Activated CD8-positive, alpha-beta memory T cell treated with anti-CD3 and anti-CD28 coated beads, Interleukin-2, amount 10 ng/mL, durations not matched to agents 7 days and 5 days (primary cell): ENCODE results near the gene EIF3J. TPM values are rescaled to one million over a fixed set of nuclear protein-coding genes. Genes with fewer than 3 reads are reported as not detected.
"Not testable (repeated sequence)": the region's sequence is repeated elsewhere in the genome, so short reads cannot be mapped to it uniquely, and the experiment has no call there.

Experiments used
- ATAC-seq: fragments of 150-1000 bp; cut with Tn5 transposase; one replicate; pipeline ENCODE4 v1.10.0; 2021; ENCODE audit warnings: moderate library complexity
- CTCF ChIA-PET: fragments of 350-600 bp; sonication (Branson Sonifier 250); formaldehyde crosslinking; loops from one replicate; lab custom pipeline; 2021; ENCODE audit warnings: antibody characterized with exemption; lab: Charles Lee
- DNase-seq: peaks from one replicate; pipeline ENCODE4 v3.0.0-alpha.2; 2020
- H3K27ac Mint-ChIP-seq: one replicate; pipeline ENCODE4 v1.8.0; 2021; ENCODE audit warnings: mild to moderate bottlenecking, mixed read lengths
- H3K27me3 Mint-ChIP-seq: one replicate; pipeline ENCODE4 v1.8.0; 2021; ENCODE audit warnings: mixed read lengths
- H3K36me3 Mint-ChIP-seq: one replicate; pipeline ENCODE4 v1.8.0; 2021; ENCODE audit warnings: mild to moderate bottlenecking, mixed read lengths
- H3K4me1 Mint-ChIP-seq: one replicate; pipeline ENCODE4 v1.8.0; 2021; ENCODE audit warnings: mixed read lengths
- H3K4me3 Mint-ChIP-seq: one replicate; pipeline ENCODE4 v1.8.0; 2021; ENCODE audit warnings: mild to moderate bottlenecking, moderate library complexity, mixed read lengths
- H3K9me3 Mint-ChIP-seq: one replicate; pipeline ENCODE4 v1.8.0; 2022; ENCODE audit warnings: low read depth, mixed read lengths
- total RNA-seq, 2 experiments: library from RNA; stranded (reverse); gene quantifications; one replicate each; pipeline ENCODE4 v1.2.3, GENCODE V29; 2021

The EIF3J gene
- total RNA-seq, 2 experiments from 2014 or later: 75.8 to 124 TPM

DNA sequence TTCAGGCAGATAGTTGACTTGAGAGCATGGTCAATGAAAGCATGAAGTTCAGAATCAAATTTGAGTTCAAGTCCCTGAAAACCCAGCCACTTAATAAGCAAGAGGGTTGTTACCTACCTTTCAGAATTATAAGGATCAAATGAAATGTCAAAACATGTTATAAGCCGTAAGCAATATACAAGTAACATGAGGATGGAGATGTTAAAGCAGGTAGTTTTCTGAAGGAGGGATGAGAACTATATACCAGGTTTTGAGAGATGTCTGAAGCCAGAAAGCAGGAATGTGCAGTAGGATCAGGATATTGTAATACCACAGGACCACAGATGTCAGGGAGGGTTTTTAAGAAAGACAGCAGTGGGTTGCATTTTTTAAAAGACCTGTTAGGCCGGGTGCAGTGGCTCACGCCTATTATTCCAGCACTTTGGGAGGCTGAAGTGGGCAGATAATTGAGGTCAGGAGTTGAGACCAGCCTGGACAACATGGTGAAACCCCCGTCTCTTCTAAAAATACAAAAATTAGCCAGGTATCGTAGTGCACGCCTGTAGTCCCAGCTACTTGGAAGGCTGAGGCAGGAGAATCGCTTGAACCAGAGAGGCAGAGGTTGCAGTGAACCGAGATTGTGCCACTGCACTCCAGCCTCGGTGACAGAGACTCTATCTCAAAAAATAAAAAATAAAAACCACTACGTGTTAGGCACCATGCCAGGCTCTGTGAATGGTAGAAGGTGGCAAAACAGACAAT lies 6.9 kb upstream of the EIF3J start:
- no peaks in the 10 kb centered on the region for H3K9me3 Mint-ChIP-seq
- H3K4me1 Mint-ChIP-seq: peaks cover 7% of the 10 kb centered on the region
- CTCF ChIA-PET: interaction anchor here (0.6 to 0.8 kb wide), 2 partner anchors 28 to 47 kb away, joined by 3 read pairs; no protein-coding TSS in a partner anchor
- peaks cover 6% of the 10 kb centered on the region for H3K36me3 Mint-ChIP-seq
- no peak overlapping the region for H3K4me3 Mint-ChIP-seq
- H3K27me3 Mint-ChIP-seq: no peaks in the 10 kb centered on the region
- DNase-seq (no peak), ATAC-seq (no peak)
- no peak overlapping the region for H3K27ac Mint-ChIP-seq

DNA sequence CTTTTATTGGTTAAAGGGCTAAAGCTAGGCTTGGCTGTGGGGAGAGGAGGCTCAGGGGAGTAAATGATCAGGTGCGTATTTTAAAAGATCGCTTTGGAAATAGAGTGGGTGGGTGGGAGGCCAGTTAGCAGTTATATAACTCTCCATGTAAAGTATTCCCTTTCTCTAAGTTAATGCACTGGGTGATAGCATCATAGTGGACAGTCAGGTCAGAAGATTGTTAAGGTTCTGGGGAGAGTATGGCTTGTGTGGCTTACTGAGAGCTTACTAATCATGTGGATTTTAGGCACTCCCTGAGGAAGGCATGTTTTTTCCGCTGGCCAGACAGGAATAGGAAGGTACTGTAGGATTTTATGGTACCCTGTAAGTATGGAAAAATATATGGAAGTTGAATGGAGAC lies 6.3 kb upstream of the EIF3J start:
- DNase-seq (no peak), ATAC-seq (no peak)
- H3K4me3 Mint-ChIP-seq: no peak overlapping the region
- H3K4me1 Mint-ChIP-seq: peaks cover 11% of the 10 kb centered on the region
- no peaks in the 10 kb centered on the region for H3K27me3 Mint-ChIP-seq
- no peaks in the 10 kb centered on the region for H3K9me3 Mint-ChIP-seq
- H3K27ac Mint-ChIP-seq: no peak overlapping the region
- H3K36me3 Mint-ChIP-seq: peaks cover 8% of the 10 kb centered on the region
- CTCF ChIA-PET: interaction anchor here (1.2 kb wide), 1 partner anchor 16 kb away, joined by 4 read pairs; no protein-coding TSS in a partner anchor

- not testable (repeated sequence) for H3K9me3 Mint-ChIP-seq, H3K27me3 Mint-ChIP-seq, H3K36me3 Mint-ChIP-seq, ATAC-seq, H3K4me3 Mint-ChIP-seq, DNase-seq
- H3K4me1 Mint-ChIP-seq: peaks cover 14% of the 10 kb centered on the region
- peak overlapping the region; percentile 28 for H3K27ac Mint-ChIP-seq
- CTCF ChIA-PET: interaction anchor here (1.0 to 1.2 kb wide), 2 partner anchors 14 to 87 kb away, joined by 3 to 10 read pairs; no protein-coding TSS in a partner anchor
Measured at GRCh38 chr15:44532275-44532674, 4.7 kb upstream of the EIF3J start.

DNA sequence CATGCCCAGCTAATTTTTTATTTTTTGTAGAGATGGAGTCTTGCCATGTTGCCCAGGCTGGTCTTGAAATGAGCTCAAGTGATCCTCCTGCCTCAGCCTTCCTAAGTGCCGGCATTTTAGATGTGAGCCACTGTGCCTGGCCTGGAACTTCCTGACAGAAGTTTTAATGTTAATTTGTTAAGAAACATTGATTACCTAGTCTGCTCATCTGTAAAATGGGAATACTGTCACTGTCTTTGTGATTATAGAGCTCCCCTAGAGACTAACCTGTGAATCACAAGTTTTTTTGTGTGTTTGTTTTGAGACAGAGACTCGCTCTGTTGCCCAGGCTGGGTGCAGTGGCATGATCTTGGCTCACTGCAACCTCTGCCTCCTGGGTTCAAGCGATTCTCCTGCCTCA lies 4.3 kb upstream of the EIF3J start:
- Mint-ChIP-seq H3K36me3 (peaks cover 8% of the 10 kb centered on the region), H3K4me1 (peaks cover 14% of the 10 kb centered on the region), H3K27me3 (no peaks in the 10 kb centered on the region), H3K27ac (no peak overlapping the region), H3K4me3 (no peak overlapping the region), H3K9me3 (no peaks in the 10 kb centered on the region)
- no peak for DNase-seq
- ATAC-seq: no peak
- CTCF ChIA-PET: interaction anchor here (1.0 to 1.2 kb wide), 2 partner anchors 13 to 87 kb away, joined by 3 to 10 read pairs; no protein-coding TSS in a partner anchor

DNA sequence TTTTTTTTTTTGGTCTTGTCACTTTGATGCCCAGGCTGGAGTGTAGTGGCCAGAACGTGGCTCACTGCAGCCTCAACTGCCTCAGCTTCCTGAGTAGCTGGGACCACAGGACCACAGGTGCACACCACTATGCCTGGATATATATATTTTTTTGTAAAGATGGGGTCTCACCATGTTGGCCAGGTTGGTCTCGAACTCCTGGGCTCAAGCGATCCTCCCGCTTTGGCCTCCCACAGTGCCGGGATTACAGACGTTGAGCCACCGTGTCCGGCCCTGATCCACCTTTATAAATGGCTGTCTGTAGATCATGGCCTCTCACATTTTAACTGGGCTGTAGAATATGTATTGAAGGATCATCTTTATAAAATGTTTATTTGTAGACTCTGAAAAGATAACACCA lies 1.9 kb upstream of the EIF3J start:
- DNase-seq (no peak), ATAC-seq (no peak)
- CTCF ChIA-PET: interaction anchor here (0.8 kb wide), 1 partner anchor 11 kb away, joined by 3 read pairs; no protein-coding TSS in a partner anchor
- Mint-ChIP-seq H3K9me3 (no peaks in the 10 kb centered on the region), H3K27me3 (no peaks in the 10 kb centered on the region), H3K4me1 (peaks cover 31% of the 10 kb centered on the region), H3K27ac (peak overlapping the region; percentile 72), H3K36me3 (peaks cover 18% of the 10 kb centered on the region), H3K4me3 (peak overlapping the region; percentile 61)

DNA sequence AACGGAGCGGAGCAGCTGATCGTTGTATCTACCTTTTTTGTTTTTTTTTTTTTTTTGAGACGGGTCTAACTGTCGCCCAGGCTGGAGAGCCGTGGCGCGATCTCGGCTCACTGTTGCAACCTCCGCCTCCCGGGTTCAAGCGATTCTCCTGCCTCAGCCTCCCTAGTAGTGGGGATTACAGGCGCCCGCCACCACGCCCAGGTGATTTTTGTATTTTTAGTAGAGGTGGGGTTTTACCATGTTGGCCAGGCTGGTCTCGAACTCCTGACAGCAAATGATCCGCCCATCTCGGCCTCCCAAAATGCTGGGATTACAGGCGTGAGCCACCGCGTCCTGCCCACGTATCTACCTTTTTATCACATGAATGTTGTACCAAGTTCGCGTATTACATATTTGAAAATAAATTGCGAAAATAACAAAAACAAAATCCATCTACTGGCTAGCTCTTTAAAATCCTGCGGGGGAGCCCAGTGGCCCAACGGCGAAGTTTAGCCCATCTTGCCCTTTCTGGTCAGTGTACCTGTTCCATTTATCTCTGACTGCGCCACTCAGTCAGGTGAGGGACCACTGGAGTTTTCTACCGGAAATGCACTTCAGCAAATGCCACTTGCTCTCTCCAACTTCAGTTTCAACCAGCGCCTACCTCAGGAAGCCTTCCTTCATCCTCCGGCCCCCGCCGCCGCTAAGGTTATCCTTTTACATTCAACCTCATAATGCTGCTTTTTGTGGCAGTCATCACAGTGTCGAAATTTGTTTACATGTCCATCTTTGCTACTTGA lies 1.2 kb upstream of the EIF3J start:
- no peaks in the 10 kb centered on the region for H3K27me3 Mint-ChIP-seq
- peaks cover 24% of the 10 kb centered on the region for H3K36me3 Mint-ChIP-seq
- CTCF ChIA-PET: interaction anchor here (0.8 kb wide), 1 partner anchor 11 kb away, joined by 3 read pairs; no protein-coding TSS in a partner anchor
- H3K4me1 Mint-ChIP-seq: peaks cover 37% of the 10 kb centered on the region
- H3K9me3 Mint-ChIP-seq: no peaks in the 10 kb centered on the region
- ATAC-seq (no peak), DNase-seq (peak; percentile 61)
- H3K4me3 Mint-ChIP-seq: peak overlapping the region; percentile 85
- H3K27ac Mint-ChIP-seq: peak overlapping the region; percentile 94

GRCh38 chr15:44536302-44536961 lies 515 bp upstream of the EIF3J start:
- peaks cover 44% of the 10 kb centered on the region for H3K4me1 Mint-ChIP-seq
- DNase-seq (peak; percentile 86), ATAC-seq (peak; percentile 70)
- H3K4me3 Mint-ChIP-seq: peak overlapping the region; percentile 85
- CTCF ChIA-PET: interaction anchor here (0.5 to 2.5 kb wide), 5 partner anchors 8 to 107 kb away, joined by 3 to 23 read pairs (median 3); no protein-coding TSS in a partner anchor
- no peaks in the 10 kb centered on the region for H3K9me3 Mint-ChIP-seq
- H3K27me3 Mint-ChIP-seq: no peaks in the 10 kb centered on the region
- H3K36me3 Mint-ChIP-seq: peaks cover 31% of the 10 kb centered on the region
- peak overlapping the region; percentile 94 for H3K27ac Mint-ChIP-seq

DNA sequence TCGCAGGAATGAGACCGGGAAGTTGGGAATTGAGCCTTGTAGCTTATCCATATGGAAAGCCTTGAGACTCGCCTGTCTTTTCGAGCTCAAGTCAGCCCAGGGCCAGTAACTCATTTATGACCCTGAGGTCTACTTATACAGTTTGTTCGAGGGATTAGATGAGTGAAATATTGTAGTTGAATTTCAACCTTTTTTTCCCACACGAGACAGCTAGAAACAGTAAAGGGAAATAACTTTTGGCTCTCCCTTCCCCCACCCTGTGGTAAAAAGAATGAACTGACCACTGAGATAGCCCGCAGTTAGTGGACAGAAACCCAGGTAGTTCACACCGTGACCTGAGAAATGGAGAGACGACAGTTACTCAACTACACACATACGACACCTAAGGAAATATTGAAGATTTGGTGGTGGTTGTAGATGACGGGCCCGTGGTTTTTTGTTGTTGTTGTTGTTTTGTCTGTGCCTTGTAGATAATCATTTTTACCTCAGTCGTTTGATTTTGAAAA lies 841 bp downstream of the EIF3J start:
- Mint-ChIP-seq H3K4me3 (peak overlapping the region; percentile 85), H3K27me3 (no peaks in the 10 kb centered on the region), H3K36me3 (peaks cover 41% of the 10 kb centered on the region), H3K4me1 (peaks cover 56% of the 10 kb centered on the region), H3K27ac (peak overlapping the region; percentile 91), H3K9me3 (no peaks in the 10 kb centered on the region)
- ATAC-seq: no peak
- DNase-seq: peak; percentile 59
- CTCF ChIA-PET: interaction anchor here (1.5 to 2.5 kb wide), 2 partner anchors 9 to 109 kb away, joined by 3 to 23 read pairs; no protein-coding TSS in a partner anchor

GRCh38 chr15:44541282-44541958 lies 4.5 kb downstream of the EIF3J start:
- H3K4me3 Mint-ChIP-seq: no peak overlapping the region
- no peaks in the 10 kb centered on the region for H3K9me3 Mint-ChIP-seq
- H3K36me3 Mint-ChIP-seq: peaks cover 44% of the 10 kb centered on the region
- CTCF ChIA-PET: interaction anchor here (0.6 kb wide), 1 partner anchor 36 kb away, joined by 3 read pairs; no protein-coding TSS in a partner anchor
- no peaks in the 10 kb centered on the region for H3K27me3 Mint-ChIP-seq
- H3K4me1 Mint-ChIP-seq: peaks cover 59% of the 10 kb centered on the region
- DNase-seq (no peak), ATAC-seq (no peak)
- peak overlapping the region; percentile 52 for H3K27ac Mint-ChIP-seq

DNA sequence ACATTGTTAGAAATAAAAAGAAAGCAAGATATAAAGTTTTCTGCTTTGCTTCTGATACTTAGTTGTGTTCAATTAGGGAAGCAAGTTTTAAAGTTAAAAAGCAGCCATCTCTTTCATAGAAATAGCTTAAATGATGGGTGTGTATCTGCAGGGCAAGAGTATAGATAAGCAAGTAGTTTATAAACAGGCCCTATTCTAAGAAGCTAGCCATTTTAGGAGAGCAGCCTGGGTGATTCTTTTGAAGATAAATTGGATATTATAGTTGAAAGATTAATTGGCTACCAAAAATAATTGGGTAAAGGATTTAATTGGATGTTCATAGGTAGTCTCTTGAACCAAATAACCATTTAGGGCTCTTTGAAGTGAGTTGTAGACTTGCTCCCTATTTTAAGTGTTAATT lies 5.6 kb downstream of the EIF3J start:
- no peak overlapping the region for H3K4me3 Mint-ChIP-seq
- peaks cover 50% of the 10 kb centered on the region for H3K36me3 Mint-ChIP-seq
- peaks cover 65% of the 10 kb centered on the region for H3K4me1 Mint-ChIP-seq
- CTCF ChIA-PET: no interaction called here
- DNase-seq (no peak), ATAC-seq (no peak)
- H3K27ac Mint-ChIP-seq: no peak overlapping the region
- H3K27me3 Mint-ChIP-seq: no peaks in the 10 kb centered on the region
- H3K9me3 Mint-ChIP-seq: no peaks in the 10 kb centered on the region

- not testable (repeated sequence) for ATAC-seq, H3K4me3 Mint-ChIP-seq, H3K27me3 Mint-ChIP-seq, DNase-seq, H3K9me3 Mint-ChIP-seq
- CTCF ChIA-PET: interaction anchor here (1.1 to 2.3 kb wide), 4 partner anchors 12 to 573 kb away, joined by 3 to 10 read pairs (median 5); partner anchors contain the start of gene CTDSPL2
- Mint-ChIP-seq H3K4me1 (peaks cover 48% of the 10 kb centered on the region), H3K27ac (peak overlapping the region; percentile 57), H3K36me3 (peaks cover 46% of the 10 kb centered on the region)
Measured at GRCh38 chr15:44544745-44545144, 7.8 kb downstream of the EIF3J start.
